ENCODE data around the gene ARMC8.
"Not testable (repeated sequence)": the region's sequence is repeated elsewhere in the genome, so short reads cannot be mapped to it uniquely, and the experiment has no call there.

The ARMC8 gene

DNA sequence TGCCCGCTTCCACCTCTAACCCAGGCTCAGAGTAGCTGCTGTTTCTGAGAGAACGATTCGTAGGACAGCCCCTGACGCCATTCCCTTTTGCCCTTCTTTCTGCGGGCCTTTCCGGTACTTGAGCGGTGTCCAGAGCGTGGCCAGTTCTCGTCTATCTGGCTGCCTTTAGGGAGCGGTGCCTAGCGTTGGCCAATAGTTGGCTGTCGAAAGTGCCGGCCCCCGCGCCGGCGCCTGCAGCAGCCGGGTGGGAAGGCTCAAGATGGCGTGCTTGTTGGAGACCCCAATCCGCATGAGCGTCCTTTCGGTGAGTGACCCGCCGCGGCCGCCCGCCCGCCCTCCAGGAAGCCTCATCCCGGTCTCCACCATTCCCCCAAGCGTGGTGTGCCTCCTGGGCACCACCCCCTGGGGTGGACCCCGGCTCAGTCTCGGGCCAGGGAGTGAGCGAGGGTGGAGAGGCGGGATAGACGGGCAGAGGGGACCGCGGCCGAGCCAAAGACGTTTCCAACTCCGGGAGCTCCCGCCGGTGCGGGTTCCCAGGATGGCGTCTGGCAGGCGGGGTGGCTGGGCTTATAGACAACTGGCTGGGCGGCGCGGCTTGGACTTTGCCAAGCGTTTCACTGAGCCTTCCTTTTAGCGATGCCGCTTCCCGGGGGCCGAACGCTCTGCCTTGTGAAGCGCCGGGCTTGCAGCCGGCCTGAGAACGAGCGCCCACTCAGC lies at the start of gene ARMC8:
Gene ARMC8, plus strand, starts transcription at position 6 of the 717 bp plus-strand sequence. Its CDS starts 254 bp downstream, at position 260.
- DNase-seq = peak; percentile 49

DNA sequence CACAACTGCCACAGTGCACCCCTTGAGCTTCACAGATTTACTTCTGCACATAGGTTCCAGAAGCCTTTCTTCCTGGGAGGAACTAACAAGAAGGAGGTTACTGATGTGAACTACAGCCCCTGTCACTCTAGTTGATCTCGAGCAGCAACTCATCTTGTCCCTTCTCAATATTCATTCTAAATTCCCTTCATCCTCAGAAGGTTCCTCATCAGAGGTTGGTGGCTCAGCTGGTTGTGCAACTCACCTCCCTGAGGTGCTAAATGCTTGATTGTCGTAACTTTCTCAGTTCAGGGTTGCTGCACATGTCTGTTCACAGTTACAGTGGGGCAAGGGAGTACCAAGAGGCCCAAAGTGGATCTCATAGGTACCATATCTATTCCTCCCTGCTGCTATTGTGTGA lies 49.2 kb upstream of the ARMC8 start:
- DNase-seq = no peak

DNA sequence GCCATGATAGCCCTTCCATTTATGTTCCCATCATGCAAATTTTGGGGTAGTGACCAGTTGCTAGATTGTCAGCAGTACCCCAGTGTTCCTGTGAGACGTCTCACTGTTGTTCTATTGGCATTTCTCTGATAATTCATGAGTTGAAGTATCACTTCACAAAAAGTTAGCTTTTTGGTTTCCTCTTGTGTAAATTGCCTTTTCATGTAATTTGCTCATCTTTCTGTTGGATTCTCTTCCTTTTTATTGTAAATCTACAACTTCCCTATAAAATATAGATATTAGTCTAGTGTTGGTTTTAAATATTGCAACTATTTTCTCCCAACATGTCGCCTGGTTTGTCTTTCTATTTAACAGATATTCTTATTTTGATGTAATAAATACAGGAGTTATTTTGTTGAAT lies 47.4 kb upstream of the ARMC8 start:
- no peak for DNase-seq

- no peak for DNase-seq
Observed at GRCh38 chr3:138140940-138141339, 46.2 kb upstream of the ARMC8 start.

DNA sequence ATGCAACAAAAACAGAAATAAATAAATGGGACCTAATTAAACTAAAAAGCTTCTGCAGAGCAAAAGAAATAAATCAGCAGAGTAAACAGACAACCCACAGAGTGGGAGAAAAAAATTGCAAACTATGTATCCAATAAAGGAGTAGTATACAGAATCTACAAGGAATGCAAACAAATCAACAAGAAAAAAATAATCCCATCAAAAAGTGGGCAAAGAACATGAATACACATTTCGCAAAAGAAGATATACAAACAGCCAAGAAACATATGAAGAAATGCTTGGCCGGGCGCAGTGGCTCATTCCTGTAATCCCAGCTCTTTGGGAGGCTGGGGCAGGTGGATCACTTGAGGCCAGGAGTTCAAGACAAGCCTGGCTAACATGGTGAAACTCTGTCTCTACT lies 44.9 kb upstream of the ARMC8 start:
- not testable (repeated sequence) for DNase-seq

DNA sequence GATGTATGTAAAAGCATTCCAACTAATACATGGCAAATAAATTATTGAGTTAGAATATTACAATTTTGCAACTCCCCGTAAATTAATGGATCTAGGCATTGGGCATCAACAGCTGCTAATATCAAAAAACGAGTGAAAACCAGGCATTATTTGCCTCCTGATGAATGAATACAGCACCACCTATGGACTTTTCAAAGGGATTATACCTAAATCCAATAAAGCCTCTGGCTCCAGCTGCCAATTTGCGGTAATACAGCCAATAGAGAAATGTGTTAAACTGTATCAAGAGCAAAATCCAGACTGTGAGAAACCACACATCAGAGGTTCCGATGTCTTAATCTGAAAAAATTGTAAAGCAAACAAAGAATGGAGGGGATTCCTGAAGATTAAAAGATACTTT lies 38.6 kb upstream of the ARMC8 start:
- DNase-seq = no peak

- DNase-seq = no peak
Observed at GRCh38 chr3:138154534-138154933, 32.6 kb upstream of the ARMC8 start.

GRCh38 chr3:138157743-138158142 lies 29.4 kb upstream of the ARMC8 start:
- DNase-seq = no peak

DNA sequence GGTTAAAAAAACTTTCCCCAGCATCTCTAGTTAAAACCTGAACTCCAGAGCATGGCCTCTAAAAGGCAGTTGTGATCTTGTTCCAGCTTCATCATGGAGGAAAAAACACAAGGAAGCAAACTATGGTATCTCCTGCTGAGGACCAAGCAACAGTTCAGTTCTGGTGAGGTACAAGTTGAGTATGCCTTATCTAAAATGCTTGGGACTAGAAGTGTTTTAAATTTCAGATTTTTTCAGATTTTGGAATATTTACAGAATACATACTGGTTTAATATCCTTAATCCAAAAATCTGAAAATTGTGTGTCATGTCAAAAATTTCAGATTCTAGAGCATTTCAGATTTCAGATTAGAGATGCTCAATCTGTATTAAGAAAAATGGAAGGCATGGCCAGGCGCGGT lies 22.0 kb upstream of the ARMC8 start:
- no peak for DNase-seq

- no peak for DNase-seq
Observed at GRCh38 chr3:138172625-138173024, 14.5 kb upstream of the ARMC8 start.

DNA sequence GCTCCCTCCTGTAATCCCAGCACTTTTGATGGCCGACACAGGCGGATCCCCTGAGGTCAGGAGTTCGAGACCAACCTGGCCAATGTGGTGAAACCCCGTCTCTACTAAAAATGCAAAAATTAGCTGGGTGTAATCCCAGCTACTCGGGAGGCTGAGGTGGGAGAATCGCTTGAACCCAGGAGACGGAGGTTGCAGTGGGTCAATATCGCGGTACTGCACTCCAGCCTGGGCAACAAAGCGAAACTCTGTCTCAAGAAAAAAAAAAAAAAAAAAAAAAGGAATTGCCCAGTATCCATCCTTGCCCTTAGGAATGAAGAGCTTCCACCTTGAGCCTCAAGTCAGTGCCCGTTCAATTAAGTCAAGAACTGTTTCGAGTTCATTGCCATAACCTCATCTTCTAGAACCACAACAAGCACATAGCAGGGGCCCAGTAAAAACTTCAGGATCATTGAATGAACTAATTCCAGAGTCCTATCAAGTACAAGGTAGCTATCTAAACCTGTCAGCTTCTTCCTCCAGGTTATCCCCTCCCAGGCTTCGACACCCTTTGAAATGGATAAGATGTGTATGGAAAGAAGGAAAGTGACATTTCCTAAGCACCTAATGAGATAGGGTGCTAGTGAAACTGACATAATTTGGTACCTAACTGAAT lies 13.2 kb upstream of the ARMC8 start:
- DNase-seq = no peak

DNA sequence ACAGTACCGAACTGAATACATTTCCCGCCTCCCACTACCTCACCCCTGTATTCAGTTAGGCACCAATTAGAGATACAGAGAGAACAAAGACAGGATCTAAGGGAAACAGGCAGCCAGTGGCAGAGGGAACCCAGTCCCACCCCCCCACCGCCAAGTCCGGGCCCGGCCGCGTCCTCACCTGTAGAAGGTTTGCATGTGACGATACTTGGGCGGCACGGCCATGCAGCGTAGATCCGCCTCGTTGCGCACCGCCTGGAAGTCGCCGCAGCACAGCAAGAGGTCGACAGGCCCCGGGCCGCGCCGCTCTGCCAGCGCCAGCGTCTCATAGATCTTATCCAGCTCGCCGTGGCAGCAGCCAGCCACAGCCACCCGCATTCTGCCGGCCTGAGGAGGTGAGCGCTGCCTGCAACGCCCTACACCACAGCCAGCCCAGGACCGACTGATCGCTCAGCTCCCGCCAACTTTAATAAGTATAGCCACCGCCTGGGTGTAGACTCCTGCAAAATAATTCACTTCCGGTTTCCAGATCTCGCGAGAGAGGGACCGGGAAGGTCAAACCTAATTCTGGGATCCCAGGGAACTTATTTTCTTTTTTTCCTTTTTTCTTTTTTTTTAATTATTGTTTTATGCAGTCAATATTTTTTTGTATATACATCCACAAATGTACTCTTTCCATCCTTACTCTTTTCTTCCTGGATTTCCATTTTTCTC lies 12.5 kb upstream of the ARMC8 start, which contains the start of gene DBR1:
Gene DBR1, minus strand, starts transcription at position 501 of the 711 bp plus-strand sequence. Its CDS starts 126 bp downstream, at position 375.
- DNase-seq = peak; percentile 73

- no peak for DNase-seq
Observed at GRCh38 chr3:138180375-138181029, 6.6 kb upstream of the ARMC8 start.

DNA sequence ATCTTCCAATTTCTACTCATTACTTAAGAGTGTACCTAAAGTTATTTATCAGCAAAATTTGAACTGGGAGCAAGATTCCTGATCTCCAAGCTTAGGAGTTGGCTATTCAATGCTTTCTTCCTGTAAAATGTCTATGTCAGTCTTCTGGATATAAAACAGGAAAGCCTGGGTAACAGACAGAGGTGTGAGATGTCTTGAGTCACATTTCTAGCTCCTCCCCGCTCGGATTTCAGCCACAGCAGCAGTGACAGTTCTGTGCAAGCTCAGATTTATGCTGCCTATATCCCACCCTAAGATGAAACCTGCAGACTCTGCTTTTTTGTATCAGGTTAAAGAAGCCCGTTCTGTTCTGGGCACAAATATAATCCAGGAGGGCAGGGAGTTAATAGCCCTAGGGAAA lies 2.1 kb upstream of the ARMC8 start:
- no peak for DNase-seq

- no peak for DNase-seq
Observed at GRCh38 chr3:138186221-138186620, 880 bp upstream of the ARMC8 start.

- peak; percentile 87 for DNase-seq
Observed at GRCh38 chr3:138186803-138187295, 252 bp upstream of the ARMC8 start.

DNA sequence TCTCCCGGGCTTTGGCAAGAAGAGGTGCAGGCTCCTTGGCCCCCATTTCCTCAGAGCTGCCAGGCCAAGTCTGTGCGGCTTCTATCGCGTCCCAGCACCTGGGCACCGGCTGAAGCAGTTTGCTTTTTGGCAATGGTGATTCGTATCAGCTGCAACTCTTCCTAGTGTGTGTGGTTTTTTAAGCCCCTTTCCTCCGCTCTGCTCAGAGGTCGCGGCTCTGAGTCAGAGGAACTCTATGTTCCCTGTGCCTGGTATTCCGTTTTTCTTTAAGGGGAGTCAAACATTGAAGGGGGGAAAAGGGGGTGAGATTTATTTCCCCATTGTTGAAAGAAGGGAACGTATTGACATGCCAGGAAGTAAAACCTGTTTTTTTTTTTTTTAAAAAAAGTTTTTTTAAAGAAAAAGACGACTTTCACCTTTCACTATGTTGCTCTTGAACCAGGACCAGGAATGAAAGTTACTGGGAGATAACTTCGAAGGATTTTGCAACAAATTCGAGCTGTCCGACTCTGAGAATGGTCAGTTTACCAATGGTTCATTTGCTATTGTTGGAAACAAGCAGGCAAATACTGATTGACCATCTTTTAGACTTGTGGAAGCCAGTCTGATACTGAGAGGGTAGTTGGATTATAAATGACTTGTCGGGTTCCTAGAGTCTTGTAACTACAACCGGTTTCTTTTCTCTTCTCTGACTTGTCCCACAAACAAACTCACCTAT lies 1.1 kb downstream of the ARMC8 start:
- no peak for DNase-seq

DNA sequence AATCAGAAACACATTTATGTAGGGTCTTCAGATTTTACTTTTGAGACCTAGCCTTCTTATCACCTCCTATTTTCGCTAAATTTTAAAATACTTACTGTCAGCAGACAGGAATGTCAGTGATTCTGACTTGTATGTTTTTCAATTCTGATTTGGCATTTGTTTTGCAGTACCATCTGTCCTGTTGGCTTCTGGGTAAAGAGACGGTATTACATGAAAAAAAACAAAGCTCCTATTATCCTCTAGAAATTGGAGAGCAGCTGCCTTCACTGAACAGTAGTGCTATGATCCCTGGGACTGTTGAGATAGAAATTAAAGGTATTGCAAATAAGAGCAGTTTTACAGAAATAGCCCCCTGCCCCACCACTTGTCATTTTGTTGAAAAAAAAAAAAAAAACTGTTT lies 8.4 kb downstream of the ARMC8 start:
- DNase-seq = no peak

DNA sequence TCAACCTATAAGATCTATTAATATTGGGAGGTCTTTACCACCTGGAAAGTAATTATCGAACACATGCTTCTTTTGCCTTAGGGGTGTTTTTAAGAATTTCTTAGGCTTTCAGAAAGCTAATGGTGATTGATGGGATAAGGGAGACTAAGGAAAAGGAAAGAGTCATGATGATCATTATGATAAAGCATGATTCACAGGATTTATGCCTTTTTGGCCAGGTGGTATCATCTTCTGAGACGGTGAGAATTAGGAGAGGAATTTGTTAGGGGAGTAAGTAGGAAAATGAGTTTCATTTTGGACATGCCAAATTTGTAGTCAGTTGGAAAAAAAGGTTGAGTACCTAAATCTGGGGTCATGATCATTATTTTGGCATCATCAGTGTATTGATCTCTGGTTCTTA lies 8.9 kb downstream of the ARMC8 start:
- no peak for DNase-seq

DNA sequence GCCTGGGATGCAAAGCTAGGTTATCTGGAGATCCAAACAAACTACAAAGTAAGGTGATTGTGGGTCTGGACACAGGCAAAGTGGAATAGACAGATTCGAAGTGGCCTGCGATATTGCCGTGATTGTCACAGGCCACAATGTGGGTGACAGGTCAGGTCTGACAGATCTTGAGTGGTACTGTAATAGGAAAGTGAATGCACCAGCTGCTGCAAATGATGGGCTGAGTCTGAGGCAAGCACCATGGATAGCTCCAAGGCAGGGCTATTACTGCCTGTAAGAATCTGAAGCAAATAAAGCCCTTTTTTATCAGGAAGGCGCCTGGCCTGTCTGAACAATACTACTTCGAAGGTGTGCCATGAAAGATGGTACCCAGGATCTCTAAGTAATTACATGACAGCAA lies 10.0 kb downstream of the ARMC8 start:
- DNase-seq = no peak

GRCh38 chr3:138197524-138197923 lies 10.4 kb downstream of the ARMC8 start:
- DNase-seq = no peak

DNA sequence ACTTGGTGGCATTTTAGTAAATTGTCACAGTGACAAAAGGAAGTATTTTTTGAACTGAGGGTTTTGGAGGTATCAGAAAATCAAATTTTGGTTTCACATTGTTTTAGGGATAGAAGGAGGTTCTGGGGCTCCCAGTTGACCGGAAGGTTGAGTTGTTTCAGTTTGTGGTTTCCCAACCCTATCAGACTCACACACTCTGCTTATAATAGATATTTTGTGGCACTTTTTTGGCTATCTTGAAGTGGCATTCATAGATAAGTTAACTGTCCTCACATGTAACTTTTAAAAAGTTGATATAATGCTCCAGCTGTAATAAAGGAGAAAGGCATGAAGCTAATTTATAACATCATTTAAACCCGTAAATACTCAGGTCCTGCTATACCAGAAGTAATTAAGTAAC lies 12.8 kb downstream of the ARMC8 start:
- no peak for DNase-seq

DNA sequence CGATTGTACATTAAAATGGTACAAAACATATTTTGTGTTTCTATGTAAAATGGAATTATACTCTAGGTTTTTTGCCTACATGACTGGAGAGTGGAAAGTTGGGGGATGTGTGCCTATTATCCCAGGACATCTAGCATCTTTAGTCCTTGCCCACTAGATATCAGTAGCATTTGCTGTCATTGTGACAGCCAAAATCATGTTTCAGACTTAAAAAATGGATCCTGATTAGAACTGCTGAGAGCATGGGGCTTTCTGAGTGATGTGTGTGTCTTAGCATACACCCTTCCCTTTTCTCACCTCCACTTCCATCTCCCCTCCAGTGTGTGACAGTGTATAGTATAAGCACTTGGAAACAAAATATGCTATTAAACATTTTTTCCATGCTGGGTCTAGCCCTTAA lies 13.3 kb downstream of the ARMC8 start:
- DNase-seq = no peak
